Large intestine (tissue), 3 donors: ENCODE results near the gene MCC. TPM values are rescaled to one million over a fixed set of nuclear protein-coding genes. Genes with fewer than 3 reads are reported as not detected.

ENCODE experiments used
- DNase-seq, 2 donors: peaks; one replicate each; pipeline versions ENCODE4 v3.0.0 to v3.0.0-alpha.2; 2013
- H3K27ac ChIP-seq: one replicate; pipeline ENCODE4 v1.5.1; 2013; ENCODE audit warnings: low read length
- H3K27me3 ChIP-seq: 2 replicates; pipeline ENCODE4 v1.6.1; 2013; ENCODE audit warnings: low read length; ENCODE audit not compliant: control insufficient read depth, insufficient read depth
- H3K36me3 ChIP-seq: 2 replicates; pipeline ENCODE4 v1.6.1; 2013; ENCODE audit warnings: low read length; ENCODE audit not compliant: control insufficient read depth, insufficient read depth
- H3K4me1 ChIP-seq: one replicate; pipeline ENCODE4 v1.6.1; 2013; ENCODE audit warnings: low read length; ENCODE audit not compliant: control insufficient read depth, insufficient read depth
- H3K4me3 ChIP-seq: one replicate; pipeline ENCODE4 v1.5.1; 2013; ENCODE audit warnings: low read length
- H3K9me3 ChIP-seq: one replicate; pipeline ENCODE4 v1.6.1; 2013; ENCODE audit warnings: mild to moderate bottlenecking, low read depth, low read length, moderate library complexity; ENCODE audit not compliant: control insufficient read depth
- WGBS: methylation state at CpG from one replicate; pipeline ENCODE4 v1.1.5; 2013; ENCODE audit warnings: low lambda C conversion rate; ENCODE audit not compliant: insufficient coverage; 5-methylcytosine and 5-hydroxymethylcytosine counted together
- polyA plus RNA-seq: library from polyadenylated mRNA; unstranded; fragments of 120-200 nt; gene quantifications from one replicate; pipeline ENCODE4 v1.2.1, GENCODE V29; 2013

MCC gene
- polyA plus RNA-seq, 1 donor = 5.2 TPM

DNA sequence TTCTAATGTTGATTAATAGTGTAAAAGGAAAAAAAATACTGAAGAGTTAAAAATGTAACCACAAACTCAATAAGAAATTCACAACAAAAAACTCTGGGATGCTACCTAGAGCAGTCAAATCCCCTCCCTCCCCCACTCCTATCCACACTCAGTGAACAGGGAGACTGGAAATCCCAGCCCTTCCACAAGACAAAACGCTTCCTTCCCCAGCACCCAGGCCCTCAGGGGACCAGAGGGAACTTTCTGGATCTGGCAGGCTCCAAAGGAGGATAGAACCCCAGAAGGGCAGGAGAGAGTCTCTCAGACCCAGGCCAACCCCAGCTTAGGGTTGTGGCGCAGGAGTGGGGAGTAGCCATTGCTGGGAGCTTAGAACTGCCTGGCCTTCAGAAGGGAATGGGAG is 456.7 kb downstream of the MCC start:
- H3K27ac ChIP-seq = no peak overlapping the region
- H3K36me3 ChIP-seq = peaks cover 20% of the 10 kb centered on the region
- no peaks in the 10 kb centered on the region for H3K4me1 ChIP-seq
- DNase-seq = no peak
- no CpG with 5 or more reads among the region's 2 CpGs for WGBS
- no peaks in the 10 kb centered on the region for H3K9me3 ChIP-seq
- no peak overlapping the region for H3K4me3 ChIP-seq
- no peaks in the 10 kb centered on the region for H3K27me3 ChIP-seq

GRCh38 chr5:113031104-113031503 is 457.1 kb downstream of the MCC start:
- H3K27ac ChIP-seq = no peak overlapping the region
- H3K36me3 ChIP-seq = peaks cover 21% of the 10 kb centered on the region
- no peaks in the 10 kb centered on the region for H3K4me1 ChIP-seq
- H3K4me3 ChIP-seq = no peak overlapping the region
- DNase-seq = no peak
- no peaks in the 10 kb centered on the region for H3K9me3 ChIP-seq
- WGBS = no CpG with 5 or more reads among the region's 8 CpGs
- no peaks in the 10 kb centered on the region for H3K27me3 ChIP-seq

DNA sequence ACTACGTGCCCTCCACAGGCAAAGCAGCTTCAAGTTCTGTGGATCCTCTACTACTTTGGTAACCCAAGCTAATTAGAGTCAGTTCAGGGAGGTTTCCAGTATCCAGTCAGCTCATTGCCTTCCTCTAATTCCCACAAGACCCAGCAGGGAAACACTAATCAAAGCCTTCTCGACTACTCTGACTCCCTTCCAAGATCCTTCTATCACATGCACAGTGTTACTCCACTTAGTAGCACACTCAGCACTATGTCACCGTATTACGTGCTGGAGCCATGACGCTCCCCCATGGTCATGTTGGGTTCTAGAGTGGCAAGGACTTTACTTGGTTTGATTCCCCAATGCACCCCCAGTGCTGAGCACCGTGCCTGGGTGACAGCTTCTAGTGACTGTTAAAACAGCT is 458.6 kb downstream of the MCC start:
- DNase-seq = no peak
- H3K9me3 ChIP-seq = no peaks in the 10 kb centered on the region
- H3K36me3 ChIP-seq = peaks cover 24% of the 10 kb centered on the region
- 100% methylated on average over 1 of the region's 6 CpGs for WGBS
- no peak overlapping the region for H3K27ac ChIP-seq
- no peaks in the 10 kb centered on the region for H3K4me1 ChIP-seq
- H3K4me3 ChIP-seq = no peak overlapping the region
- no peaks in the 10 kb centered on the region for H3K27me3 ChIP-seq

GRCh38 chr5:113027431-113027830 is 460.8 kb downstream of the MCC start:
- Histone ChIP-seq H3K4me3 (no peak overlapping the region), H3K27ac (no peak overlapping the region), H3K4me1 (no peaks in the 10 kb centered on the region), H3K9me3 (no peaks in the 10 kb centered on the region), H3K27me3 (no peaks in the 10 kb centered on the region), H3K36me3 (peaks cover 27% of the 10 kb centered on the region)
- no CpG with 5 or more reads among the region's 5 CpGs for WGBS
- DNase-seq = no peak

DNA sequence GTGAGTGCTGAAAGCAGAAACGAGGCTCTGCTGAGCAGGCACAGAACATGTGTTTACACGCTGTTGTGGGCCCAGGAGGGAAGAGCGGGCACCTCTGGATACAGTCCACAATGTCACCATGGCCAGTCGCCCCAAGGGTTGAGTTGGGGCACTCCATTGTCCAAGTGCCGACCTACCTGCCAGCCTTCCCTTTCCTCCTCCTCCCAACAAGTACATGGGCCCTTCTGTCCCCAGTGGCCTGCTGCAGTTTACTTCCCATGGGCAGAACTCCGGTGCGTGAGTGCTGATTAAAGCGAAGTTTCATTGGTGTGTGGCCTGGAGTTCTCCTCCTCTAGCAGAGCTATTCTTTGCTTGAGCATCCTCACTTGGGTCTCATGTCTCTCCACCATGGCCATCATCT is 461.2 kb downstream of the MCC start:
- no peaks in the 10 kb centered on the region for H3K4me1 ChIP-seq
- no CpG with 5 or more reads among the region's 8 CpGs for WGBS
- DNase-seq = no peak
- no peaks in the 10 kb centered on the region for H3K27me3 ChIP-seq
- H3K27ac ChIP-seq = no peak overlapping the region
- H3K4me3 ChIP-seq = no peak overlapping the region
- H3K9me3 ChIP-seq = no peaks in the 10 kb centered on the region
- peaks cover 27% of the 10 kb centered on the region for H3K36me3 ChIP-seq

GRCh38 chr5:113026211-113026610 is 462.0 kb downstream of the MCC start:
- Histone ChIP-seq H3K4me1 (no peaks in the 10 kb centered on the region), H3K36me3 (peaks cover 27% of the 10 kb centered on the region), H3K4me3 (no peak overlapping the region), H3K27me3 (no peaks in the 10 kb centered on the region), H3K27ac (no peak overlapping the region), H3K9me3 (no peaks in the 10 kb centered on the region)
- WGBS = no CpG with 5 or more reads among the region's 4 CpGs
- no peak for DNase-seq

DNA sequence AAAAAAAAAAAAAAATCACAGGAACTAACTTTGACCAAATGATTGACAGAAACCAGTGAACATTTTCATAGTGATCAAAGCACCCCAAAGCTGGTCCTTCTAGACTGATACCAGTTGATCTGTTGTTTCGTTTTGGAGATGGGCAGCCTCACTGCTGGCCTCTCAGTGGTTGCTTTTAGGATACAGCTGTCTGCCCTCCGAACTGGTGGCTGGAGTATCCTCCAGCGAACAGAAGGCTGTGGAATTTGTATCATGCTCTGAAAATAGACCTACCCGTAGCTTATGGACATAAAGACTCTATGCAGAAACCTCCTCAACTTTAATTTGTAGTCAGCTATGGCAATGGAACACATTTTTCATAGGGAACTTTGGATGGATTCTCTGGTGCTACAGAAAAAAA is 462.7 kb downstream of the MCC start:
- H3K36me3 ChIP-seq = peaks cover 27% of the 10 kb centered on the region
- no peaks in the 10 kb centered on the region for H3K9me3 ChIP-seq
- WGBS = no CpG with 5 or more reads among the region's 4 CpGs
- H3K27ac ChIP-seq = no peak overlapping the region
- H3K4me1 ChIP-seq = no peaks in the 10 kb centered on the region
- DNase-seq = no peak
- H3K27me3 ChIP-seq = no peaks in the 10 kb centered on the region
- H3K4me3 ChIP-seq = no peak overlapping the region

- H3K27me3 ChIP-seq = no peaks in the 10 kb centered on the region
- H3K4me1 ChIP-seq = no peaks in the 10 kb centered on the region
- no peak overlapping the region for H3K4me3 ChIP-seq
- H3K27ac ChIP-seq = no peak overlapping the region
- DNase-seq = no peak
- H3K9me3 ChIP-seq = no peaks in the 10 kb centered on the region
- H3K36me3 ChIP-seq = peaks cover 27% of the 10 kb centered on the region
- 100% methylated on average over 1 of the region's 6 CpGs for WGBS
These were observed 464.1 kb downstream of the MCC start for GRCh38 chr5:113024076-113024697.

DNA sequence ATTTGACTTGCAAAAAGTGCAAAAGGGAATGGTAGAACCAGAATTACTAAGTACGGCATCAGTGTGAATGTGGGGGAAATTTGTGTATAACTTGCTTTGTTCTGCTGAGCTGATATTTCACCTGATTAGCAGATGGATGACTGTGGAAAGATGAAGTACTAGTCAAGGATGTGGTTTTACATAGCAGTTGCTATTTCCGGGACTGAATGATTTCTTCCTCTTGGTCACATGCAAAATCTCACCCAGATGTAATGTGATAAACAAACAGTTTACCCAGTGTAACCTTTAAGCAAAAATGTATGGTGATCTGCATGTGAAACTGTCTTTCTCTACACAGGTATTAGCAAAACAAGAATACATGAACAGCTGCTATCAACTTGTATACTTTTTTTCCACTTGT is 465.6 kb downstream of the MCC start:
- Histone ChIP-seq H3K4me3 (no peak overlapping the region), H3K36me3 (peaks cover 25% of the 10 kb centered on the region), H3K27ac (no peak overlapping the region), H3K4me1 (no peaks in the 10 kb centered on the region), H3K27me3 (no peaks in the 10 kb centered on the region), H3K9me3 (no peaks in the 10 kb centered on the region)
- peak in 1 of 2 donors; percentile 6 for DNase-seq
- no CpG with 5 or more reads among the region's 2 CpGs for WGBS

DNA sequence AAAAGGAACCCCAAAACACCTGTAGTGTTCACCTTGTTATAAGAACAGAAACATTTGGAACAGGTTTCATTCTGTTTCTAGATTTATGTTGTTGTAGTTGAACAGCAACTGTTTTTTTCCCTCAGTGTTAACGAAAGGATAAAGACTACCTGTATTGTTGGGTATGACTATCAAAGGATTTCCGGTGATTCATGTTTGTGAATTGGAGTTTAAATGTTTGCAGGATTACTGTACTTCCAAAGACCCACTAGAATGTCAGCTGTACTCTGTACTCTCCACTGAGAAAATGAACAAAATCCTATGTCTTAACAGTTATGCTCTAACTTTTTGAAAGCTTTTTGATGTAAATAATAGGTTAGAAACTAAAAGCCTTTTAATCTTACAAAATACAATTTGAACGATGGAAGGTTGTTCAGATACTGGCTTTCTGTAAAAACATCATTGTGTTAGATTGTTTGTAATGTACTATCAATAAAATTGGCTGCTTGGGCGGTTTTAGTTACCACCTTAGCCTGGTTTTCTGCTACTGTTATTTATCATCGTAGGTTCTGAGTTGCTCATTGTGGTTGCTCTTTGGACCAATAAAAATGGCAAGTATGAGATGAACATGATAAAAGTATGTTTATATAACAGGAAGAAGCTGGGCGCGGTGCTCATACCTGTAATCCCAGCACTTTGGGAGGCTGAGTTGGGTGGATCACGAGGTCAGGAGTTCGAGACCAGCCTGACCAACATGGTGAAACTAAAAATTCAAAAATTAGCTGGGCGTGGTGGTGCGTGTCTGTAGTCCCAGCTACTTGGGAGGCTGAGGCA is 467.6 kb downstream of the MCC start:
- H3K36me3 ChIP-seq = peaks cover 9% of the 10 kb centered on the region
- H3K27me3 ChIP-seq = no peaks in the 10 kb centered on the region
- H3K27ac ChIP-seq = no peak overlapping the region
- 100% methylated on average over 1 of the region's 11 CpGs for WGBS
- no peak for DNase-seq
- no peak overlapping the region for H3K4me3 ChIP-seq
- H3K9me3 ChIP-seq = no peaks in the 10 kb centered on the region
- H3K4me1 ChIP-seq = no peaks in the 10 kb centered on the region
